Lower leg skin (tissue), 3 donors: Measurements from ENCODE around the gene AJAP1.

ENCODE experiments used
- POLR2A ChIP-seq, 2 donors: fragments of 450-650 bp; IDR thresholded peaks; one replicate each; pipeline ENCODE4 v1.6.1; 2016 to 2017; ENCODE audit warnings: antibody characterized with exemption in 2 of 2, mild to moderate bottlenecking in 1 of 2, moderate library complexity in 1 of 2
- TF ChIP-seq, protein P1 (sequence below), 3 donors: fragments of 450-650 bp; IDR thresholded peaks; one replicate each; pipeline ENCODE4 v1.5.1; 2016; ENCODE audit warnings: antibody characterized with exemption in 3 of 3, mild to moderate bottlenecking in 3 of 3, moderate library complexity in 2 of 3

DNA sequence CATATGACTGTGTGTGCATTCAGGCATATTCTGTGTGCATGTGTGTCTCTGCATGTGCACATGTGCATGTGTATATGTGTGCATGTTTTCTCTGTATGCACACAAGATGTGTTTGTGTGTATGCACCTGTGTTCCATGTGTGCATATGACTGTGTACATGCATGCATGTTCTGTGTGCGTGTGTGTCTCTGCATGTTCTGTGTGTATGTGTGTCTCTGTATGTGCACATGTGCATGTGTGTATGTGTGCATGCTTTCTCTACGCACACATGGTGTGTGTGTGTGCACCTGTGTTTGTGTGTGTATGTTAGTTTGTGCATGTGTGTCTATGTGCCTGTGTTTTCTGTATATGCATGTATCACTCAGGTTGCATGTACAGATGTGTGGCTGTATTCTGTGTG, 42.3 kb downstream of the AJAP1 start:
- TF ChIP-seq, protein P1, sequence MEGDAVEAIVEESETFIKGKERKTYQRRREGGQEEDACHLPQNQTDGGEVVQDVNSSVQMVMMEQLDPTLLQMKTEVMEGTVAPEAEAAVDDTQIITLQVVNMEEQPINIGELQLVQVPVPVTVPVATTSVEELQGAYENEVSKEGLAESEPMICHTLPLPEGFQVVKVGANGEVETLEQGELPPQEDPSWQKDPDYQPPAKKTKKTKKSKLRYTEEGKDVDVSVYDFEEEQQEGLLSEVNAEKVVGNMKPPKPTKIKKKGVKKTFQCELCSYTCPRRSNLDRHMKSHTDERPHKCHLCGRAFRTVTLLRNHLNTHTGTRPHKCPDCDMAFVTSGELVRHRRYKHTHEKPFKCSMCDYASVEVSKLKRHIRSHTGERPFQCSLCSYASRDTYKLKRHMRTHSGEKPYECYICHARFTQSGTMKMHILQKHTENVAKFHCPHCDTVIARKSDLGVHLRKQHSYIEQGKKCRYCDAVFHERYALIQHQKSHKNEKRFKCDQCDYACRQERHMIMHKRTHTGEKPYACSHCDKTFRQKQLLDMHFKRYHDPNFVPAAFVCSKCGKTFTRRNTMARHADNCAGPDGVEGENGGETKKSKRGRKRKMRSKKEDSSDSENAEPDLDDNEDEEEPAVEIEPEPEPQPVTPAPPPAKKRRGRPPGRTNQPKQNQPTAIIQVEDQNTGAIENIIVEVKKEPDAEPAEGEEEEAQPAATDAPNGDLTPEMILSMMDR (IDR thresholded peaks at IDR 0.05): no peak
- no peak for TF ChIP-seq POLR2A (IDR thresholded peaks at IDR 0.05)
